DMS53 treated with DMSO at 0.1 percent for 48 hours (cell line): ENCODE results near the gene PTCH1.
A peak's percentile ranks its signal among the peaks of the same experiment; 100 is the strongest.

Experiments used
- DNase-seq: peaks from one replicate; lab custom pipeline; 2025; ENCODE audit not compliant: unreplicated experiment; lab: John Stamatoyannopoulos, UW

Gene PTCH1

GRCh38 chr9:95516734-95517558 is at the start of gene PTCH1:
Gene PTCH1 (minus strand): TSS chr9:95516971.
- peak; percentile 34 for DNase-seq

- DNase-seq = no peak
These were observed 49.2 kb upstream of the PTCH1 start for GRCh38 chr9:95565982-95566381.

- DNase-seq = no peak
These were observed 45.1 kb upstream of the PTCH1 start for GRCh38 chr9:95561913-95562312.

- DNase-seq = no peak
These were observed 40.4 kb upstream of the PTCH1 start for GRCh38 chr9:95557142-95557541.

GRCh38 chr9:95556521-95556920 is 39.8 kb upstream of the PTCH1 start:
- DNase-seq = no peak

GRCh38 chr9:95552814-95553546 is 36.2 kb upstream of the PTCH1 start:
- DNase-seq = peak; percentile 18

- DNase-seq = no peak
These were observed 35.5 kb upstream of the PTCH1 start for GRCh38 chr9:95552255-95552654.

- no peak for DNase-seq
These were observed 34.6 kb upstream of the PTCH1 start for GRCh38 chr9:95551406-95551805.

- DNase-seq = no peak
These were observed 29.2 kb upstream of the PTCH1 start for GRCh38 chr9:95545831-95546567.

- DNase-seq = no peak
These were observed 17.4 kb upstream of the PTCH1 start for GRCh38 chr9:95533996-95534680.

- no peak for DNase-seq
These were observed 13.1 kb upstream of the PTCH1 start for GRCh38 chr9:95529910-95530309.

- DNase-seq = no peak
These were observed 12.2 kb upstream of the PTCH1 start for GRCh38 chr9:95528908-95529502.

- DNase-seq = no peak
These were observed 6.2 kb upstream of the PTCH1 start for GRCh38 chr9:95522871-95523370.

GRCh38 chr9:95521699-95522098 is 4.9 kb upstream of the PTCH1 start:
- DNase-seq = no peak

- DNase-seq = no peak
These were observed 1.0 kb upstream of the PTCH1 start for GRCh38 chr9:95517559-95518425.

- DNase-seq = no peak
These were observed 494 bp downstream of the PTCH1 start for GRCh38 chr9:95516221-95516733.

- DNase-seq = no peak
These were observed 1.3 kb downstream of the PTCH1 start for GRCh38 chr9:95515272-95516113.

GRCh38 chr9:95514342-95514741 is 2.4 kb downstream of the PTCH1 start:
- no peak for DNase-seq
